GM21529 (cell line): ENCODE results near the gene GRK4.
"Not testable (repeated sequence)": the region's sequence is repeated elsewhere in the genome, so short reads cannot be mapped to it uniquely, and the experiment has no call there.

ENCODE experiments used
- ATAC-seq: cut with Tn5 transposase; IDR thresholded peaks from one replicate; pipeline ENCODE4 v1.9.1; 2021; ENCODE audit not compliant: unreplicated experiment

GRK4 gene

DNA sequence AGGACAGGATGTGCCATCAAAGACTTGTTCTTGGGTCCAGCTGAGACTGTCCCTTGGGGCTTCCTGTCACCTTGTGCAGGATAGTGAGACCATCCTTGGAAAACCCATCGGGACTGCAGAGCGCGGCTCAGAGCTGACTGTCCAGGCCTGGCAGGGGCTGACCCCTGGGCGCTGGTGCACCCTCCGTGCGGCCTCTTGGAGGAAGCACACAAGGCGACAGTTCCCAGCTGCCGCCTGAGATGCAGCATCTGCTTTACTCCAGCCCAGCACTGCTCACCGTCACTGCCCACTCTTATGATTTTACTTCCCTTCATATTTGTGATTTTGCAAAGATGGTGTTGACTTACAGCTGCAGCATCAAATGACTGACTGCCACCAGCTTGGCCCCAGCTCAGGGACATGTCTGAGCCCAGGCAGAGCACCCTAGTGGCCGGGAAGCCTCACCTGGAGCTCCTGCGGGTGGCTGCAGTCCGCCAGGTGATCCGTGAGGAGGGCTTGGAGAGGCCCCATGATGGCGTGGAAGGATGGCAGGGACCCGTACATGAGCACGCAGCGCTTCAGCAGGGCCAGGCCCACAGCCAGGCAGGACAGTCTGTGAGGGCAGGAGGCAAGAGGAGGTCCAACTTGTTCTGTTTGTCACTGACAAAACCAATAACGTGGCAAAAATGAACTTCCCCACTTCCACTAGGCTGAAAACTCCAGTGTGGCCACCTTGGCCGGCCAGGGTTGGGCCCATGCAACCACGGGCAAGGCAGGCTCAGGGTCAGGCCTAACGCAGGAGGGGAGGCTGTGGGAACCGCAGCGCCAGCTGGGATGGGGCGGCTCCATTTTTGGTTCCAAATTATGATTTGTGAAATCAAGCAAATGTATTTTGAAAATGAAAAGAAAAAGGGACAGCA, 22.0 kb upstream of the GRK4 start:
- ATAC-seq, result no peak

GRCh38 chr4:2942037-2942531, 21.3 kb upstream of the GRK4 start:
- no peak for ATAC-seq

- no peak for ATAC-seq
Measured at GRCh38 chr4:2942532-2943363, 20.6 kb upstream of the GRK4 start.

DNA sequence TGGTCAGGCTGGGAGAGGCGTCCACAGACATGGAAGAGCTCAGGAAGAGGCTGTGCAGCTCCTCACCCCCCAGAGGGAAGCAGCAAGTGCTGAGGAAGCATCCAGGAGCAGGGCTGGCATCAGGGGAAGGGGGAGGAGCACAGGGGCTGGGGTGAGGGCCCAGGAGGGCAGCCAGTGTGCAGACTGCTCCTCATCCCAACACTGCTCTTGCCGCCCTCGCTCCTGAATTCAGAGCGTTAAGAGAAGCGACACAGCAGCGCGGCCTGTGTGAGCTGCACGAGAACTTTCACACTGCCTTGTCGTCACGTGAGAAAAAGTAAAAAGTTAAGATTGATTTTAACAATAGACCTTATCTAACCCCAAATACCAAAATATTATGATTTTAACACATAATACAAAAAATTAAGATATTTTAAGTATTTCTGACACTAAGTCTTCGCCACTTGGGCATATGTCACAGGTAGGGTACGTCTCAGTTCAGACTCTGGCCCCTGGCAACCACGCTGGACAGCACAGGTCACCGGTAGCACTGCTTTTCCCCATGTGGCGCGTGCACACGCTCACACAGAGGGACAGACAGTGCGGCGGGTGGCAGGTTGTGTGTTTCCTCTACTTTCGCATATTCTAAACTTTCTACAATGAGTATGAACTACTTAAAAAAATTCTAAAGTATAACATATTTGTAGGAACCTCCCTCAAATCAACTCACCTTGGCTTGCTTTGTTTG, 19.8 kb upstream of the GRK4 start:
- ATAC-seq, result no peak

- ATAC-seq, result no peak
Measured at GRCh38 chr4:2944091-2944482, 19.3 kb upstream of the GRK4 start.

GRCh38 chr4:2944586-2945526, 18.5 kb upstream of the GRK4 start:
- ATAC-seq, result no peak

- ATAC-seq, result not testable (repeated sequence)
Measured at GRCh38 chr4:2945619-2946604, 17.5 kb upstream of the GRK4 start.

GRCh38 chr4:2946812-2947600, 16.4 kb upstream of the GRK4 start:
- ATAC-seq, result no peak

DNA sequence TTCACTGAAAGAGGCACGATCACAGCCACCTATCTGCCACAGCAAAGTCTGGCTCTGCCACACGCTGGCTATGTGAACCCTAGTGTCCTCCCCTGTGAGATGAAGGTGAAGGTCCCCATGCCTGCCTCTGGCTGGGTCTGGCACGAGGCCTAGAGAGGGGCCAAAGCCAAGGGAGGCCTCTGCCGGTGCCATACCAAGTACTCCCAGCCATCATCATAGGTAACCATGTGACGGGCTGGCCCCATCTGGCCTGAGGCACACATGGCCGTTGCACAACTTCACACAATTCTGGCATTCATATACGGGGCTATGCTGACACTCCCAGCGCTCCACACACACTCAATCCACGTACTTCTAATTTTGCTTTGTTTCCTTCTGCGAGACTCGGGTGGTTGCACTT, 15.4 kb upstream of the GRK4 start:
- no peak for ATAC-seq

- no peak for ATAC-seq
Measured at GRCh38 chr4:2948895-2949781, 14.2 kb upstream of the GRK4 start.

DNA sequence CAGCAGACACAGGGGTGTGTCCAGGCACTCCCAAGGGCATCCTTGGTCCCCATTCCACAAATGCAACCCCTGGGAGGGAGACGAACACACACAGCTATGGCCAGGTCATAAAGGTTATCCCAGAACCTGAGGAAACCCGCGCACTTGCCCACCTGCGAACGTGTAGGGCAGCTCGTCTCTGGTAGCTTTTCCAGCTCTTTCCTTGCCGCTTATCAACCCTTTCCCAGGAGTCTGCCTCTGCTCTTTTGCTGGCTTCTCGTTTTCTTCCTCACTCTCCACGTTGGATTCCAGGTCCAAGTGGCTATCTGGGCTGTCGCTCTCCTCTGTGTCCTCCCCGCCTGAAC, 13.6 kb upstream of the GRK4 start:
- ATAC-seq, result no peak

DNA sequence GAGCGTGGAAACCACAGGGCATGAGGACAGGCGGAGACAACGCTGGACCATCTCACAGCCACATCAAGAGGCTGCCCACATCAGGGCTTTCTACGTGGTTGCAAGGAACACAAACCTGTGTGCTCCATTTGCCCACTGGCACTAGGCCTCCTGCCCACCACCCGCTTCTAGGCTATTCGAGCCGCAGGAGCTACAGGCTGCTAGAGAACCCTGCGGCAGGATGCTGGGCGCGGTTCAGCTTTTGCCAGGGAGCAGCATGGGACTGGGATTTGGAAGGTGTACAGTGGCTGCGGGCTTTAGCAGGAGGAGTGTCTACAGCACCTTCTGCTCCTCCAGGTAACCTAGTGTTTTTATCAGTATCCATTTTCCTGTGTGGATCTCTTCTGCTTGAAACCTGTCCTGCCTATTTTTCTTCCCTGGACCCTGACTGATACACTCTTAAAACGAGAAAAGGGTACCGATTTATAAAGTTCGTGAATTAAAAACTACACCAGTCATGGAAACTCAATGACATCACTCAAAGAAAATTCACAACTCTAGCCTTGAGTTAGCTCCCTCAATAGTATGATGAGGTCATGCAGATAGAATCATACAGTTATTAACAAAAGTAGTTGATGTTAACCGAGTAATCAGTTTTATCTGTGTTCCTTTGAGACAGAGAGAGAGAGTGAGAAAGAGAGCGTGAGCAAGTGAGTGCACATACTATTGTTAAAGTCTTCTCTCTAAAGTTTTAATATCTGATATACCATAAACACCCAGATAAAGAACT, 13.0 kb upstream of the GRK4 start:
- ATAC-seq, result no peak

DNA sequence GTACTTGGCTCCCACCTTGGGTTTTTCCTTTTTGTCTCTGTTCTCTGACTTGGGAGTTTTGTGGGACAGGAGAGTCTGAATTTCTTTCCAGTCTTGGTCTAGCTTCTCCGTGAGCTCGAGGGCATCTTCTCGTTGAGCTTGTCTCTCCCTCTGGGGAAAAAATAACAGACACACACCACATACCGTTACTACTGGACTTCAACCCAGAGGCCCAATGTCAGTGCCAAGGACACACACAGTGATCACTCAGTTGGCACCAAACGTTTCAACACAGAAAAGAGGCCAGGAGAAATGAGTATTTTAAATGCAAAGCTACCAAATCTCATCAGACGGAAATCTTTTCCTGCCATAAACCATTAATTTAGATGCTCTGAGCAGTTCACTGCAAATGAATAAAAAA, 9.9 kb upstream of the GRK4 start:
- no peak for ATAC-seq

GRCh38 chr4:2954358-2955185, 8.8 kb upstream of the GRK4 start:
- peak; percentile 64 for ATAC-seq

GRCh38 chr4:2955186-2956044, 8.0 kb upstream of the GRK4 start:
- not testable (repeated sequence) for ATAC-seq
